AG04450 (cell line): ENCODE data around the gene EXOSC7. TPM values are rescaled to one million over a fixed set of nuclear protein-coding genes. Genes with fewer than 3 reads are reported as not detected.

ENCODE experiments used
- CTCF ChIA-PET: fragments of 300-600, 350-600 bp; formaldehyde crosslinking; extraction: SDS; loops from one replicate; lab custom pipeline; 2022; ENCODE audit warnings: antibody characterized with exemption, inconsistent platforms; lab: Charles Lee
- POLR2A ChIA-PET: fragments of 350-600 bp; formaldehyde crosslinking; extraction: SDS; loops from one replicate; lab custom pipeline; 2021; ENCODE audit warnings: antibody characterized with exemption, inconsistent platforms; lab: Yijun Ruan, JAX
- DNase-seq: peaks from one replicate; pipeline ENCODE4 v3.0.0-alpha.2; 2011; ENCODE audit warnings: low read depth, low spot score
- H3K27ac ChIP-seq: one replicate; pipeline ENCODE4 v1.5.1; 2012; ENCODE audit warnings: low read depth, low read length, control low read depth
- H3K27me3 ChIP-seq: one replicate; pipeline ENCODE4 v1.6.0; 2012; ENCODE audit warnings: low read length; ENCODE audit not compliant: control insufficient read depth, insufficient read depth
- H3K4me3 ChIP-seq: 2 replicates; pipeline ENCODE4 v1.5.1; 2011; ENCODE audit warnings: mild to moderate bottlenecking, low read depth, low read length, control low read depth
- H3K9me3 ChIP-seq: 2 replicates; pipeline ENCODE4 v1.5.1; 2012; ENCODE audit warnings: low read length; ENCODE audit not compliant: control insufficient read depth, insufficient read depth
- CTCF ChIP-seq: IDR thresholded peaks from 2 replicates; pipeline ENCODE4 v1.5.1; 2011; ENCODE audit warnings: low read depth, low read length, control low read depth, inconsistent platforms
- polyA minus RNA-seq: library from RNA; depleted of rRNA, polyadenylated mRNA; stranded (reverse); fragments of >200 nt; gene quantifications from 2 replicates; pipeline ENCODE4 v1.2.3, GENCODE V29; 2011; rRNA and poly(A)+ RNA removed
- polyA plus RNA-seq: library from polyadenylated mRNA; depleted of rRNA; stranded (reverse); fragments of >200 nt; gene quantifications from 2 replicates; pipeline ENCODE4 v1.2.3, GENCODE V29; 2011; rRNA removed

The EXOSC7 gene
- polyA plus RNA-seq (62.5 and 70.6 TPM in 2 replicates), polyA minus RNA-seq (37.5 and 41.9 TPM in 2 replicates)

GRCh38 chr3:44976002-44976815, at the start of gene EXOSC7, which contains the start of gene ZDHHC3:
TSS of gene EXOSC7 (plus strand) at chr3:44976244. CDS start at chr3:44976278, 34 bp downstream.
TSS of gene ZDHHC3 (minus strand) at chr3:44976174. CDS start at chr3:44959436, 16,738 bp downstream.
- CTCF ChIA-PET, result interaction anchor here (5.5 kb wide), 1 partner anchor 15 kb away, joined by 47 read pairs; no protein-coding TSS in a partner anchor
- Histone ChIP-seq H3K27ac (peak within 1 kb of the TSS; percentile 68), H3K4me3 (peak within 1 kb of the TSS; percentile 96), H3K27me3 (no peaks in the 10 kb centered on the region), H3K9me3 (no peaks in the 10 kb centered on the region)
- DNase-seq, result peak; percentile 49
- POLR2A ChIA-PET, result interaction anchor here (0.6 to 1.5 kb wide), 8 partner anchors 17 to 531 kb away, joined by 3 to 8 read pairs (median 4); no protein-coding TSS in a partner anchor
- TF ChIP-seq CTCF, result no peak

- no peak overlapping the region for H3K27ac ChIP-seq
- H3K4me3 ChIP-seq, result no peak overlapping the region
- ChIA-PET CTCF (no interaction called here), POLR2A (no interaction called here)
- H3K27me3 ChIP-seq, result no peaks in the 10 kb centered on the region
- DNase-seq, result no peak
- TF ChIP-seq CTCF, result no peak
- no peaks in the 10 kb centered on the region for H3K9me3 ChIP-seq
Measured at GRCh38 chr3:44926921-44927320, 49.1 kb upstream of the EXOSC7 start.

GRCh38 chr3:44927371-44927770, 48.7 kb upstream of the EXOSC7 start:
- POLR2A ChIA-PET, result no interaction called here
- no peaks in the 10 kb centered on the region for H3K27me3 ChIP-seq
- no peaks in the 10 kb centered on the region for H3K9me3 ChIP-seq
- no peak overlapping the region for H3K27ac ChIP-seq
- H3K4me3 ChIP-seq, result no peak overlapping the region
- no peak for TF ChIP-seq CTCF
- no peak for DNase-seq
- CTCF ChIA-PET, result no interaction called here

GRCh38 chr3:44929782-44930181, 46.3 kb upstream of the EXOSC7 start:
- CTCF ChIA-PET, result no interaction called here
- no peak for DNase-seq
- H3K4me3 ChIP-seq, result no peak overlapping the region
- H3K9me3 ChIP-seq, result no peaks in the 10 kb centered on the region
- H3K27ac ChIP-seq, result no peak overlapping the region
- POLR2A ChIA-PET, result no interaction called here
- no peaks in the 10 kb centered on the region for H3K27me3 ChIP-seq
- TF ChIP-seq CTCF, result no peak

GRCh38 chr3:44930911-44931310, 45.1 kb upstream of the EXOSC7 start:
- H3K4me3 ChIP-seq, result no peak overlapping the region
- CTCF ChIA-PET, result no interaction called here
- H3K9me3 ChIP-seq, result no peaks in the 10 kb centered on the region
- POLR2A ChIA-PET, result interaction anchor here (1.1 kb wide), 1 partner anchor 44 kb away, joined by 3 read pairs; no protein-coding TSS in a partner anchor
- no peak for DNase-seq
- H3K27ac ChIP-seq, result no peak overlapping the region
- no peaks in the 10 kb centered on the region for H3K27me3 ChIP-seq
- TF ChIP-seq CTCF, result no peak
